Neural progenitor cell (in vitro differentiated cells): Measurements from ENCODE around the gene MCM5.

ENCODE experiments used
- CTCF ChIP-seq: fragments of 200-600 bp; sonication (generic); IDR thresholded peaks from 2 replicates; pipeline ENCODE4 v1.5.1; 2017; ENCODE audit warnings: antibody characterized with exemption, mild to moderate bottlenecking
- EZH2 ChIP-seq: fragments of 200-600 bp; sonication (generic); IDR thresholded peaks from 2 replicates; pipeline ENCODE4 v1.6.1; 2017; ENCODE audit warnings: antibody characterized with exemption, mild to moderate bottlenecking, moderate library complexity

GRCh38 chr22:35421121-35421520 is 21.2 kb downstream of the MCM5 start:
- TF ChIP-seq CTCF (no peak), EZH2 (no peak)
